ENCODE measurements around the gene CRYGN. TPM values are rescaled to one million over a fixed set of nuclear protein-coding genes. Genes with fewer than 3 reads are reported as not detected.

The CRYGN gene
- total and polyA plus RNA-seq, 2 donors from 2014 or later = 0.22 TPM; not detected in 1

- no peaks in the 10 kb centered on the region for H3K36me3 ChIP-seq (ENCODE audit: control insufficient read depth in 2 of 3, insufficient read depth in 3 of 3, low read length in 3 of 3)
- no peak overlapping the region for H3K9ac ChIP-seq (ENCODE audit: low read length in 3 of 3)
- FAIRE-seq (no peak), DNase-seq (no peak)
- TF ChIP-seq CTCF (IDR thresholded peaks at IDR 0.05; ENCODE audit: borderline replicate concordance, extremely low read depth, insufficient read depth) = no peak
- H3K27me3 ChIP-seq (ENCODE audit: control insufficient read depth, insufficient read depth, low read length) = no peaks in the 10 kb centered on the region
- H3K4me3 ChIP-seq (ENCODE audit: low read length in 3 of 3) = no peak overlapping the region
- H3K27ac ChIP-seq (ENCODE audit: low read depth in 2 of 2, low read length in 2 of 2) = no peak overlapping the region
- no peaks in the 10 kb centered on the region for H3K9me3 ChIP-seq (ENCODE audit: control insufficient read depth in 2 of 3, insufficient read depth in 1 of 3, low read length in 3 of 3)
- H3K4me1 ChIP-seq (ENCODE audit: control insufficient read depth in 2 of 3, insufficient read depth in 2 of 3, low read depth in 1 of 3, low read length in 3 of 3) = peaks cover 0 to 3% (median 0%) of the 10 kb centered on the region in 3 donors
- intact Hi-C loops (cut with DNase I) = no loop called here
These were observed 7.4 kb upstream of the CRYGN start for GRCh38 chr7:151447312-151447711.

- no peak for DNase-seq
- FAIRE-seq = no peak
- no peaks in the 10 kb centered on the region for H3K27me3 ChIP-seq (ENCODE audit: control insufficient read depth, insufficient read depth, low read length)
These were observed 6.5 kb upstream of the CRYGN start for GRCh38 chr7:151446412-151446811.

GRCh38 chr7:151444632-151445031 is 4.7 kb upstream of the CRYGN start:
- Histone ChIP-seq H3K9ac (ENCODE audit: low read length in 3 of 3) (no peak overlapping the region), H3K9me3 (ENCODE audit: control insufficient read depth in 2 of 3, insufficient read depth in 1 of 3, low read length in 3 of 3) (no peaks in the 10 kb centered on the region), H3K27ac (ENCODE audit: low read depth in 2 of 2, low read length in 2 of 2) (no peak overlapping the region), H3K4me1 (ENCODE audit: control insufficient read depth in 2 of 3, insufficient read depth in 2 of 3, low read depth in 1 of 3, low read length in 3 of 3) (peaks cover 0 to 3% (median under 1%) of the 10 kb centered on the region in 3 donors), H3K36me3 (ENCODE audit: control insufficient read depth in 2 of 3, insufficient read depth in 3 of 3, low read length in 3 of 3) (no peaks in the 10 kb centered on the region), H3K4me3 (ENCODE audit: low read length in 3 of 3) (no peak overlapping the region), H3K27me3 (ENCODE audit: control insufficient read depth, insufficient read depth, low read length) (no peaks in the 10 kb centered on the region)
- FAIRE-seq (no peak), DNase-seq (no peak)
- intact Hi-C loops (cut with DNase I) = no loop called here
- TF ChIP-seq CTCF (IDR thresholded peaks at IDR 0.05; ENCODE audit: borderline replicate concordance, extremely low read depth, insufficient read depth) = no peak

More at GRCh38 chr7:151446412-151446811, 6.5 kb upstream of the CRYGN start:
- TF ChIP-seq CTCF (IDR thresholded peaks at IDR 0.05; ENCODE audit: borderline replicate concordance, extremely low read depth, insufficient read depth) = no peak
- H3K9me3 ChIP-seq (ENCODE audit: control insufficient read depth in 2 of 3, insufficient read depth in 1 of 3, low read length in 3 of 3) = no peaks in the 10 kb centered on the region
- no peak overlapping the region for H3K27ac ChIP-seq (ENCODE audit: low read depth in 2 of 2, low read length in 2 of 2)
- intact Hi-C loops (cut with DNase I) = no loop called here
- peaks cover 0 to 3% (median 0%) of the 10 kb centered on the region in 3 donors for H3K4me1 ChIP-seq (ENCODE audit: control insufficient read depth in 2 of 3, insufficient read depth in 2 of 3, low read depth in 1 of 3, low read length in 3 of 3)
- no peak overlapping the region for H3K4me3 ChIP-seq (ENCODE audit: low read length in 3 of 3)
- H3K9ac ChIP-seq (ENCODE audit: low read length in 3 of 3) = no peak overlapping the region
- no peaks in the 10 kb centered on the region for H3K36me3 ChIP-seq (ENCODE audit: control insufficient read depth in 2 of 3, insufficient read depth in 3 of 3, low read length in 3 of 3)
